Measurements from ENCODE around the gene TNFRSF6B. TPM values are rescaled to one million over a fixed set of nuclear protein-coding genes. Genes with fewer than 3 reads are reported as not detected.

Gene TNFRSF6B
- total RNA-seq, 2 experiments from 2014 or later = not detected

DNA sequence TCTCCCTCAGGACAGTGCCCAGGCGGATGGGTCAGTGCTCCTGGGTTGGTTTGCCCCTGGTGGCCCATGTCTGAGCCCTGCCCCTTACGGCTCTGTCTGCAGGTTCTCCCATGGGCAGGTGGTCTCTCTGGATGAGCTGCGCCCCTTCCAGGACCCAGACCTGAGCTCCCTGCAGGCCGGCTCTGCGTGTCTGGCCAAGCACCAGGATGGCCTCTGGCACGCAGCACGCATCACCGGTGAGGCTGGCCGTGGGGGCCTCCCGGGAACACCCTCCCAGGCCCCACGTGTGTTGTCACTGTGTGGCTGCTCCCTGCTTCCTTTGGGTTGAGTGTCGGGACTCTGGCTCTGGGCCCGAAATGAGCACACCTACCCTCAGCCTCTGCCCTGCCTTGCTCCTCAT is 36.7 kb downstream of the TNFRSF6B start:
- Mint-ChIP-seq H3K27me3 (no peaks in the 10 kb centered on the region), H3K9me3 (no peaks in the 10 kb centered on the region), H3K27ac (no peak overlapping the region), H3K4me3 (no peak overlapping the region), H3K36me3 (peaks cover 24% of the 10 kb centered on the region), H3K4me1 (ENCODE audit: low read depth) (peaks cover 22% of the 10 kb centered on the region)
- DNase-seq = no peak
- ChIA-PET CTCF (interaction anchor here (1.1 kb wide), 1 partner anchor 324 kb away, joined by 3 read pairs; no protein-coding TSS in a partner anchor), POLR2A (no interaction called here)
- intact Hi-C loops (cut with micrococcal nuclease) = loop anchor here (10.0 kb wide), 1 partner anchor 242 kb away; the partner anchor contains the start of gene SAMD10

- POLR2A ChIA-PET = no interaction called here
- CTCF ChIA-PET = interaction anchor here (1.1 kb wide), 1 partner anchor 324 kb away, joined by 3 read pairs; no protein-coding TSS in a partner anchor
- no peak overlapping the region for H3K27ac Mint-ChIP-seq
- H3K9me3 Mint-ChIP-seq = no peaks in the 10 kb centered on the region
- H3K4me3 Mint-ChIP-seq = no peak overlapping the region
- no peaks in the 10 kb centered on the region for H3K27me3 Mint-ChIP-seq
- peaks cover 21% of the 10 kb centered on the region for H3K4me1 Mint-ChIP-seq (ENCODE audit: low read depth)
- DNase-seq = no peak
- intact Hi-C loops (cut with micrococcal nuclease) = loop anchor here (10.0 kb wide), 1 partner anchor 241 kb away; the partner anchor contains the start of gene SAMD10
- peaks cover 19% of the 10 kb centered on the region for H3K36me3 Mint-ChIP-seq
These were observed 37.2 kb downstream of the TNFRSF6B start for GRCh38 chr20:63733579-63734081.

GRCh38 chr20:63734111-63734945 is 37.9 kb downstream of the TNFRSF6B start:
- Mint-ChIP-seq H3K27ac (no peak overlapping the region), H3K4me3 (no peak overlapping the region), H3K4me1 (ENCODE audit: low read depth) (peaks cover 19% of the 10 kb centered on the region), H3K9me3 (no peaks in the 10 kb centered on the region), H3K27me3 (no peaks in the 10 kb centered on the region), H3K36me3 (peaks cover 16% of the 10 kb centered on the region)
- DNase-seq = no peak
- POLR2A ChIA-PET = interaction anchor here (0.6 to 5.1 kb wide), 2 partner anchors 26 to 39 kb away, joined by 3 to 30 read pairs; partner anchors contain the start of genes ARFRP1 and ZGPAT
- CTCF ChIA-PET = interaction anchor here (1.1 to 5.2 kb wide), 2 partner anchors 27 to 323 kb away, joined by 3 to 26 read pairs; partner anchors contain the start of genes ARFRP1 and ZGPAT
- intact Hi-C loops (cut with micrococcal nuclease) = loop anchor here (10.0 kb wide), 1 partner anchor 240 kb away; the partner anchor contains the start of gene SAMD10

GRCh38 chr20:63734946-63735858 is 38.8 kb downstream of the TNFRSF6B start:
- H3K4me3 Mint-ChIP-seq = no peak overlapping the region
- intact Hi-C loops (cut with micrococcal nuclease) = loop anchor here (5.0 to 10.0 kb wide), 3 partner anchors 78 to 240 kb away; partner anchors contain the start of genes RTEL1 and SAMD10
- CTCF ChIA-PET = interaction anchor here (0.7 to 5.2 kb wide), 5 partner anchors 7 to 198 kb away, joined by 3 to 26 read pairs (median 5); partner anchors contain the start of genes ARFRP1, PTK6 and ZGPAT
- POLR2A ChIA-PET = interaction anchor here (0.6 to 5.1 kb wide), 4 partner anchors 8 to 38 kb away, joined by 3 to 30 read pairs (median 3); partner anchors contain the start of genes ARFRP1 and ZGPAT
- no peak for DNase-seq
- no peaks in the 10 kb centered on the region for H3K27me3 Mint-ChIP-seq
- no peak overlapping the region for H3K27ac Mint-ChIP-seq
- no peaks in the 10 kb centered on the region for H3K9me3 Mint-ChIP-seq
- H3K36me3 Mint-ChIP-seq = peaks cover 12% of the 10 kb centered on the region
- H3K4me1 Mint-ChIP-seq (ENCODE audit: low read depth) = peaks cover 19% of the 10 kb centered on the region

GRCh38 chr20:63735859-63736718 is 39.6 kb downstream of the TNFRSF6B start, which contains the start of gene LIME1:
Gene LIME1 (plus strand): TSS chr20:63736664. CDS start chr20:63737550, 886 bp downstream.
- H3K4me1 Mint-ChIP-seq (ENCODE audit: low read depth) = peaks cover 19% of the 10 kb centered on the region
- ChIA-PET POLR2A (interaction anchor here (0.7 to 5.1 kb wide), 8 partner anchors 9 to 129 kb away, joined by 3 to 30 read pairs (median 3); partner anchors contain the start of genes ARFRP1, TPD52L2 and ZGPAT), CTCF (interaction anchor here (0.7 to 5.2 kb wide), 7 partner anchors 8 to 199 kb away, joined by 3 to 26 read pairs (median 4); partner anchors contain the start of genes ARFRP1, PTK6, TPD52L2 and ZGPAT)
- peak; percentile 82 for DNase-seq
- H3K36me3 Mint-ChIP-seq = peaks cover 10% of the 10 kb centered on the region
- no peaks in the 10 kb centered on the region for H3K27me3 Mint-ChIP-seq
- no peaks in the 10 kb centered on the region for H3K9me3 Mint-ChIP-seq
- intact Hi-C loops (cut with micrococcal nuclease) = loop anchor here (2.0 to 10.0 kb wide), 4 partner anchors 29 to 239 kb away; partner anchors contain the start of genes ARFRP1, RTEL1 and SAMD10
- H3K4me3 Mint-ChIP-seq = peak within 1 kb of the TSS; percentile 69
- H3K27ac Mint-ChIP-seq = peak within 1 kb of the TSS; percentile 83

GRCh38 chr20:63736893-63737694 is 40.6 kb downstream of the TNFRSF6B start:
- ChIA-PET CTCF (interaction anchor here (1.0 to 5.2 kb wide), 6 partner anchors 9 to 128 kb away, joined by 3 to 26 read pairs (median 4); partner anchors contain the start of genes ARFRP1, TPD52L2 and ZGPAT), POLR2A (interaction anchor here (1.0 to 5.1 kb wide), 5 partner anchors 29 to 128 kb away, joined by 3 to 30 read pairs (median 3); partner anchors contain the start of genes ARFRP1, TPD52L2 and ZGPAT)
- Mint-ChIP-seq H3K4me1 (ENCODE audit: low read depth) (peaks cover 19% of the 10 kb centered on the region), H3K4me3 (peak overlapping the region; percentile 69), H3K9me3 (no peaks in the 10 kb centered on the region), H3K36me3 (peaks cover 10% of the 10 kb centered on the region), H3K27ac (peak overlapping the region; percentile 83), H3K27me3 (no peaks in the 10 kb centered on the region)
- intact Hi-C loops (cut with micrococcal nuclease) = loop anchor here (2.0 to 10.0 kb wide), 4 partner anchors 30 to 238 kb away; partner anchors contain the start of genes ARFRP1, RTEL1 and SAMD10
- DNase-seq = peak; percentile 73

GRCh38 chr20:63737695-63737944 is 41.2 kb downstream of the TNFRSF6B start:
- Mint-ChIP-seq H3K27me3 (no peaks in the 10 kb centered on the region), H3K4me1 (ENCODE audit: low read depth) (peaks cover 19% of the 10 kb centered on the region), H3K27ac (no peak overlapping the region), H3K4me3 (peak overlapping the region; percentile 69), H3K36me3 (peaks cover 10% of the 10 kb centered on the region), H3K9me3 (no peaks in the 10 kb centered on the region)
- DNase-seq = no peak
- intact Hi-C loops (cut with micrococcal nuclease) = loop anchor here (2.0 to 10.0 kb wide), 4 partner anchors 31 to 237 kb away; partner anchors contain the start of genes ARFRP1, RTEL1 and SAMD10
- CTCF ChIA-PET = interaction anchor here (1.0 to 5.2 kb wide), 3 partner anchors 16 to 200 kb away, joined by 3 to 26 read pairs (median 5); partner anchors contain the start of genes ARFRP1 and ZGPAT
- POLR2A ChIA-PET = interaction anchor here (1.1 to 5.1 kb wide), 3 partner anchors 30 to 95 kb away, joined by 3 to 30 read pairs (median 3); partner anchors contain the start of genes ARFRP1 and ZGPAT

- peak; percentile 41 for DNase-seq
- POLR2A ChIA-PET = interaction anchor here (0.7 to 5.1 kb wide), 3 partner anchors 16 to 40 kb away, joined by 3 to 30 read pairs (median 5); partner anchors contain the start of genes ARFRP1 and ZGPAT
- no peaks in the 10 kb centered on the region for H3K9me3 Mint-ChIP-seq
- no peak overlapping the region for H3K27ac Mint-ChIP-seq
- CTCF ChIA-PET = interaction anchor here (1.0 to 5.2 kb wide), 3 partner anchors 16 to 200 kb away, joined by 3 to 26 read pairs (median 5); partner anchors contain the start of genes ARFRP1 and ZGPAT
- H3K36me3 Mint-ChIP-seq = peaks cover 10% of the 10 kb centered on the region
- peak overlapping the region; percentile 35 for H3K4me3 Mint-ChIP-seq
- H3K27me3 Mint-ChIP-seq = no peaks in the 10 kb centered on the region
- intact Hi-C loops (cut with micrococcal nuclease) = loop anchor here (2.0 to 10.0 kb wide), 4 partner anchors 31 to 237 kb away; partner anchors contain the start of genes ARFRP1, RTEL1 and SAMD10
- peaks cover 19% of the 10 kb centered on the region for H3K4me1 Mint-ChIP-seq (ENCODE audit: low read depth)
These were observed 41.7 kb downstream of the TNFRSF6B start for GRCh38 chr20:63737945-63738686.
